Activated CD8-positive, alpha-beta T cell treated with anti-CD3 and anti-CD28 coated beads for 36 hours (primary cell): ENCODE results near the gene PLCB2. TPM values are rescaled to one million over a fixed set of nuclear protein-coding genes. Genes with fewer than 3 reads are reported as not detected.
A peak's percentile ranks its signal among the peaks of the same experiment; 100 is the strongest.

Experiments
- ATAC-seq: fragments of 200-7000 bp; cut with Tn5 transposase; one replicate; pipeline ENCODE4 v1.10.0; 2021; ENCODE audit warnings: mild to moderate bottlenecking, moderate library complexity
- CTCF ChIA-PET: fragments of 350-600 bp; sonication (Branson Sonifier 250); formaldehyde crosslinking; loops from one replicate; lab custom pipeline; 2021; ENCODE audit warnings: antibody characterized with exemption; lab: Charles Lee
- POLR2A ChIA-PET: fragments of 350-600 bp; sonication (Branson Sonifier 250); formaldehyde crosslinking; loops from one replicate; lab custom pipeline; 2021; ENCODE audit warnings: antibody characterized with exemption; lab: Charles Lee
- DNase-seq: peaks from one replicate; pipeline ENCODE4 v3.0.0-alpha.2; 2020
- H3K27ac Mint-ChIP-seq: one replicate; pipeline ENCODE4 v1.8.0; 2021; ENCODE audit warnings: mild to moderate bottlenecking, mixed read lengths
- H3K27me3 Mint-ChIP-seq: one replicate; pipeline ENCODE4 v1.8.0; 2021; ENCODE audit warnings: mixed read lengths
- H3K36me3 Mint-ChIP-seq: one replicate; pipeline ENCODE4 v1.8.0; 2021; ENCODE audit warnings: low read depth, mixed read lengths
- H3K4me1 Mint-ChIP-seq: one replicate; pipeline ENCODE4 v1.8.0; 2021; ENCODE audit warnings: low read depth, mixed read lengths
- H3K4me3 Mint-ChIP-seq: one replicate; pipeline ENCODE4 v1.8.0; 2021; ENCODE audit warnings: mild to moderate bottlenecking, moderate library complexity, mixed read lengths
- H3K9me3 Mint-ChIP-seq: one replicate; pipeline ENCODE4 v1.8.0; 2021; ENCODE audit warnings: mixed read lengths
- intact Hi-C: fragments of 100-400 bp; cut with micrococcal nuclease; formaldehyde crosslinking; loops from one replicate; pipeline ENCODE4 v1.10.0; 2022
- total RNA-seq, 2 experiments: library from RNA; stranded (reverse); gene quantifications; one replicate each; pipeline ENCODE4 v1.2.3, GENCODE V29; 2021
- TF ChIP-seq, protein P1 (sequence below): fragments of 200-600 bp; IDR thresholded peaks from one replicate; pipeline ENCODE4 v1.8.0; 2022; ENCODE audit warnings: antibody characterized with exemption, mild to moderate bottlenecking

PLCB2 gene
- total RNA-seq, 2 experiments from 2014 or later: 44.6 to 58.8 TPM

DNA sequence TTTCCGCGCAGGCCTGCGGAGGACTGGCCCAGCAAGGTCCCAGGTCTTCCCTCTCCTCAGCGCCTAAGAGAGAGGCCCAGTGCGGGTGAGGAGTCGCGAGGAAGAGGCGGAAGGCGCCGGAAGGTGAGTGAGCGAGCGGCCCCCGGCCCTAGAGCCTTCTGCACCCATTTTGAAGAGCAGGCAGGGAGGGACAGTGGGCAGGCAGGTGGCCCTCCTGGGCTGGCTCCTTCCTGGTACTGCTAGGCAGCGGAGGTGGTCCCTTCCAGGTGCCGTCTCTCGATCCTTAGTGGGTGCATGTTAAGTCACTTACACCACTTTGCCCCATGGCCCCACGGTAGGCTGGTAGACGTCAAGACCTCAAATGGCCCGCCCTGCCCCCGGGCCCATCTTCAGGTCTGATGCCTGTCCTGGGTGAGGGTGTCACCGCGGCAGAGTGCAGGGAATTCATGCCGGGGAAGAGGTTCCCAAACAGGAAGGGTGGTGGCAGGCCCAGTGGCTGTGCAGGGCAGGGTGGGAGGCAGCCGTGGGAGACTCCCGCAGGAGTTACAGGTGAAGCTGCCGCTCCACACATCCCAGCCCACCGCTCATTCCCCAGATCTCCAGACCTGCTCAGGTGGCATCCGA lies 54.5 kb downstream of the PLCB2 start:
- H3K27ac Mint-ChIP-seq: no peak overlapping the region
- no peaks in the 10 kb centered on the region for H3K36me3 Mint-ChIP-seq
- peak overlapping the region; percentile 65 for H3K4me3 Mint-ChIP-seq
- TF ChIP-seq, protein P1, sequence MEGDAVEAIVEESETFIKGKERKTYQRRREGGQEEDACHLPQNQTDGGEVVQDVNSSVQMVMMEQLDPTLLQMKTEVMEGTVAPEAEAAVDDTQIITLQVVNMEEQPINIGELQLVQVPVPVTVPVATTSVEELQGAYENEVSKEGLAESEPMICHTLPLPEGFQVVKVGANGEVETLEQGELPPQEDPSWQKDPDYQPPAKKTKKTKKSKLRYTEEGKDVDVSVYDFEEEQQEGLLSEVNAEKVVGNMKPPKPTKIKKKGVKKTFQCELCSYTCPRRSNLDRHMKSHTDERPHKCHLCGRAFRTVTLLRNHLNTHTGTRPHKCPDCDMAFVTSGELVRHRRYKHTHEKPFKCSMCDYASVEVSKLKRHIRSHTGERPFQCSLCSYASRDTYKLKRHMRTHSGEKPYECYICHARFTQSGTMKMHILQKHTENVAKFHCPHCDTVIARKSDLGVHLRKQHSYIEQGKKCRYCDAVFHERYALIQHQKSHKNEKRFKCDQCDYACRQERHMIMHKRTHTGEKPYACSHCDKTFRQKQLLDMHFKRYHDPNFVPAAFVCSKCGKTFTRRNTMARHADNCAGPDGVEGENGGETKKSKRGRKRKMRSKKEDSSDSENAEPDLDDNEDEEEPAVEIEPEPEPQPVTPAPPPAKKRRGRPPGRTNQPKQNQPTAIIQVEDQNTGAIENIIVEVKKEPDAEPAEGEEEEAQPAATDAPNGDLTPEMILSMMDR: no peak
- no peaks in the 10 kb centered on the region for H3K9me3 Mint-ChIP-seq
- DNase-seq (peak; percentile 19), ATAC-seq (peak; percentile 40)
- peaks cover 36% of the 10 kb centered on the region for H3K27me3 Mint-ChIP-seq
- CTCF ChIA-PET: interaction anchor here (0.6 to 7.5 kb wide), 4 partner anchors 21 to 70 kb away, joined by 3 to 42 read pairs (median 3); partner anchors contain the start of gene INAFM2
- H3K4me1 Mint-ChIP-seq: peaks cover 3% of the 10 kb centered on the region
- POLR2A ChIA-PET: no interaction called here
- intact Hi-C loops: no loop called here

DNA sequence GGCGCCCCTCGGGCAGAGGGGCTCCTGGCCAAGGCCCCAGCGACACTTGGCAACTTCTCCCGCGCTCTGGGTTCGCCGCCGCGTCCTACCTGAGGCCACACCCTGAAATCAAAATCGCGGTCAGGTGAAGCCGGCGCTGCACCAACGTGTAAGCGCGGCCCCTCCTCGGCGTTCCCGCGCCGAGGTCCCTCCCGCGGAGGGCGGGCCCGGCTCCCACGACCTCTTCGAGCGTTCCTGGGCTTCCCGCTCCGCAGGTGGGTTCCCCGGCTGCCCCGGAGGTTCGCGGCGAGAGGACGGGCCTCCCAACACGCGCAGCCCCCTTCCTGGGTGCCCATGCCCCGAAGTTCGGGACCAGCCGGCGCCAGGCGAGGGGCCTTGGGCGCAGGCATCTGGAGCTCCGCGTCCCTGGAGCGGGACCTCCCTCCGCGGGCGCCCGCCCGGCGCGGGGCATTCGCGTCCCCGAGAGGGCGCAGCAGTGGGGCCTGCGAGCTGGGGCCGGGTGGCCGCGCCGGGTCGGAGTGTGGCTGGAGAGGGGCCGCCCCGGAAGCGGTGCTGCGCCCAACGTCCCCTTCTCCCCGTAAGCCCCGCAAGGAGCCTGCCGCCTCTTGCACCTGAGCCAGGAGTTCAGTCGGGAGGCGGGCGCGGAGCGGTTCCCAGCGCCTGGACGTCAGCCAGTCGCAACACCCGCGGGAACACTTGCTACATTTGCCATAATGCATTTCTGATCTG lies 55.1 kb downstream of the PLCB2 start:
- DNase-seq: peak; percentile 16
- Mint-ChIP-seq H3K27me3 (peaks cover 36% of the 10 kb centered on the region), H3K4me3 (peak overlapping the region; percentile 65), H3K36me3 (no peaks in the 10 kb centered on the region), H3K27ac (no peak overlapping the region), H3K9me3 (no peaks in the 10 kb centered on the region), H3K4me1 (peaks cover 3% of the 10 kb centered on the region)
- POLR2A ChIA-PET: no interaction called here
- CTCF ChIA-PET: interaction anchor here (0.7 to 7.5 kb wide), 3 partner anchors 22 to 85 kb away, joined by 3 to 42 read pairs (median 3); partner anchors contain the start of gene INAFM2
- intact Hi-C loops: no loop called here
- TF ChIP-seq, protein P1: no peak
- ATAC-seq: peak; percentile 57

DNA sequence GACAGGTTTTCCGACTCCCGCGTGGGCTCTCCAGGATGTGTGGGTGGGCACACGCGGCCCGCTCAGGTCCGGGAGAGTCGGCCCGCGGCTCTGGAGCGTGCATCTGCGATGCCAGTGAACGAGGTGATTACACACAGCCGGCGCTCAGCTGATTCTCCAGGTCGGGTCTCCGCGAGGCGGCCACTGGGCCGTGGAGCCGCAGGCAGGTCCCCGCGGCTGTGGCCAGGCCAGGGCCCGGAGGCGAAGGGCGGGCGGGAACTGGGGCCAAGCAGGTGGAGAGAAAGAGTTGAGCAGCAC lies 55.6 kb downstream of the PLCB2 start:
- Mint-ChIP-seq H3K27me3 (peaks cover 36% of the 10 kb centered on the region), H3K9me3 (no peaks in the 10 kb centered on the region), H3K4me3 (no peak overlapping the region), H3K27ac (no peak overlapping the region), H3K36me3 (no peaks in the 10 kb centered on the region), H3K4me1 (peaks cover 3% of the 10 kb centered on the region)
- POLR2A ChIA-PET: no interaction called here
- CTCF ChIA-PET: interaction anchor here (0.7 to 7.5 kb wide), 3 partner anchors 22 to 86 kb away, joined by 3 to 42 read pairs (median 3); partner anchors contain the start of gene INAFM2
- TF ChIP-seq, protein P1: no peak
- DNase-seq (no peak), ATAC-seq (no peak)
- intact Hi-C loops: no loop called here

- Mint-ChIP-seq H3K4me3 (no peak overlapping the region), H3K27ac (no peak overlapping the region), H3K27me3 (peaks cover 36% of the 10 kb centered on the region), H3K36me3 (no peaks in the 10 kb centered on the region), H3K9me3 (no peaks in the 10 kb centered on the region), H3K4me1 (peaks cover 3% of the 10 kb centered on the region)
- ChIA-PET POLR2A (no interaction called here), CTCF (interaction anchor here (0.9 to 7.5 kb wide), 2 partner anchors 23 to 206 kb away, joined by 3 to 42 read pairs; no protein-coding TSS in a partner anchor)
- ATAC-seq (no peak), DNase-seq (no peak)
- intact Hi-C loops: no loop called here
- TF ChIP-seq, protein P1: no peak
Observed at GRCh38 chr15:40251486-40252140, 56.1 kb downstream of the PLCB2 start.
